ENCODE data around the gene SDS.

DNA sequence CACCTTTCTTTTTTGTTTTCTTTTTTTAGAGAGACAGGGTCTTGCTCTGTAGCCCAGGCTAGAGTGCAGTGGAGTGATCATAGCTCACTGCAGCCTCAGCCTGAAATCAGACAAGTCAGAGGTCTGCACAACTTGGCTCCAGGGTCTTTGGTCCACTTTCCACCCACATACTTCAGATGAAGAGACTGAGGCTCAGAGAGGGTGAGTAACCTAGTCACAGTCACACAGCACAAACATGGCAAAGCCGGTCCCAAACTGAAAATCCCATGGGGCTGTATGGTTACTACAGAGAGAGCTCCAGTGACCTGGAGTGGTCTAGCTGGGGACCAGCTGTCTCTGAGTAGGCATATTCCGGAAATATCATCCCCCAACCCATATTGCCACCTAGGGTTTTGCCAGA lies 48.8 kb upstream of the SDS start:
- TF ChIP-seq, protein P1, sequence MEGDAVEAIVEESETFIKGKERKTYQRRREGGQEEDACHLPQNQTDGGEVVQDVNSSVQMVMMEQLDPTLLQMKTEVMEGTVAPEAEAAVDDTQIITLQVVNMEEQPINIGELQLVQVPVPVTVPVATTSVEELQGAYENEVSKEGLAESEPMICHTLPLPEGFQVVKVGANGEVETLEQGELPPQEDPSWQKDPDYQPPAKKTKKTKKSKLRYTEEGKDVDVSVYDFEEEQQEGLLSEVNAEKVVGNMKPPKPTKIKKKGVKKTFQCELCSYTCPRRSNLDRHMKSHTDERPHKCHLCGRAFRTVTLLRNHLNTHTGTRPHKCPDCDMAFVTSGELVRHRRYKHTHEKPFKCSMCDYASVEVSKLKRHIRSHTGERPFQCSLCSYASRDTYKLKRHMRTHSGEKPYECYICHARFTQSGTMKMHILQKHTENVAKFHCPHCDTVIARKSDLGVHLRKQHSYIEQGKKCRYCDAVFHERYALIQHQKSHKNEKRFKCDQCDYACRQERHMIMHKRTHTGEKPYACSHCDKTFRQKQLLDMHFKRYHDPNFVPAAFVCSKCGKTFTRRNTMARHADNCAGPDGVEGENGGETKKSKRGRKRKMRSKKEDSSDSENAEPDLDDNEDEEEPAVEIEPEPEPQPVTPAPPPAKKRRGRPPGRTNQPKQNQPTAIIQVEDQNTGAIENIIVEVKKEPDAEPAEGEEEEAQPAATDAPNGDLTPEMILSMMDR (IDR thresholded peaks at IDR 0.05; ENCODE audit: low read length) = no peak
- TF ChIP-seq EZH2 (IDR thresholded peaks at IDR 0.05; ENCODE audit: borderline replicate concordance, low read length) = no peak
